Ecto neural progenitor cell (in vitro differentiated cells): ENCODE data around the gene TCF7L2.
A peak's percentile ranks its signal among the peaks of the same experiment; 100 is the strongest.

Experiments used
- DNase-seq: peaks from one replicate; pipeline ENCODE4 v3.0.0-alpha.2; 2018; ENCODE audit warnings: low spot score

Gene TCF7L2

GRCh38 chr10:113179265-113179664, 229.2 kb downstream of the TCF7L2 start:
- no peak for DNase-seq

DNA sequence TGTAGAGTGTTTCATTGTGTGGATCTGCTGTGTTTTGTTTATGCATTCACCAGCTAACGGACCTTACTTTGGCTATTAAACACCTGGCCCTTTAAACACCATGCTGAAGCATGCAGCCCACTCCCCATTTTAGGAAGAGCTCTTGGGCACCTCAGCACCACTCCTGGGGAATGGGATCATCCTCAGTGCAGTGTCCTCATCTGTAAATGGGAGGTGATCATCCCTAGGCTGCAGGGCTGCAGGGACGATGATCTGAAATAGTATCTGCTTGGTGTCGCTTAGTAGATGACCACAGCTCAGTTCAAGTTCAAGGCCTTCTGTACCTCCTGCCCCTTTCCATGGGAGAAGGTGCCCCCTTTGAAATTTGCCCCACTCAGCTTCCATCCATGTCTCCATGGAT, 229.9 kb downstream of the TCF7L2 start:
- no peak for DNase-seq

- DNase-seq, result no peak
Observed at GRCh38 chr10:113180401-113181154, 230.5 kb downstream of the TCF7L2 start.

DNA sequence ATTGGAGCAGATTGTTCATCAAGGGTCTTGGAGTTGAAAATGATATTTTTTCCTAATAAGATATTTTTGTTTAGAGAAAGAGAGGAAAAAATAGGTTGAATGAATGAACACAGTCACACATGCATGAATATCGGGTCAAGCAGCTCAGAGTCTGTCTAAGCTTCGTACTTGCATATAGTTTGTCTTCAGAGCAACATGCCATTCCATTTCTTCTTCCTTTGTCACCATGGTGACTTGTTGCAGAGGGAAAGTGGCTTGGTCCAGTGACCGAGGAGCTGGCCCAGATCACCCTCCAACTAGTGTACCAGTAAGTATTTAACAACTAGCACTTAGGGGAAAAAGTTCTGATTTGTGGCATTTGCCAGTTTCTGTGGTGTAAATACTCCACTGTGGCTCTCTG, 232.1 kb downstream of the TCF7L2 start:
- DNase-seq, result no peak

DNA sequence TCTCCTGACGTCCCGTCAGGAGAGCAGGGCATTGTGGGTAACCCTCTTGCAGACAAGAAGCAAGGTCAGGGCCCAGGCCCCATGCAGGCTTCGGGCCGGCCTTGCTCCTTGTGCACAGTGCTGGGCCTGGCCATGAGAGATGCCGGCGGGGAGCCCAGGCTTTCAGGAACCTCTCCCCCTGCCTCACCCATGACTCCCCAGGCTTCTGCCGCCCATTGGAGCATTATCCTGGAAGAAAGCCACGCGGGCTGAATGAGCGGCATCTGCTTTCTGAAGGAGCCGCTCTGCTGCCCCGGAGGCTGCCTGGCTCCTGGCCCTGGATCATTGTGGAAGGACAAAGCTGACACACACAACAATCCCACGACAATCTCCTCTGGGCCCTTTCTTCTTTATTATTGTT, 233.5 kb downstream of the TCF7L2 start:
- peak; percentile 35 for DNase-seq

- DNase-seq, result no peak
Observed at GRCh38 chr10:113187063-113187777, 237.2 kb downstream of the TCF7L2 start.

DNA sequence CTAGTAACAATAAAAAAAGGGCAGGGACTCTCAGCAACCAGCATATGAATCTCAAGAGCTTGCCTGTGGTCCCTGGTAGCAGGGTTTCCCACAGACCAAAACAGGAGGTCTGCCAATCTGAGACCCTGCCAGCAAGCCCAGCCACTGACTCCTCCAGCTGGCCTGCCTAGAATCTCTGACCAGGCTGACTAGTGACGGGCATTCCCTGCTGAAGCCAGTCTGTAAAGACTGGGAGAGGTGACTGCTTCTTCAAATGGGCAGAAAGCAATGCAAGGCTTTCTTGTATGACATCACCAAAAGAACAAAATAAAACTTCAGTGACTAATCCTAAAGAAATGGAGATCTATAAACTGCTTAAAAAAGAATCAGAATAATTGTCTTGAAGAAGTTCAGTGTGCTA, 249.4 kb downstream of the TCF7L2 start:
- DNase-seq, result no peak

- no peak for DNase-seq
Observed at GRCh38 chr10:113202011-113202410, 252.0 kb downstream of the TCF7L2 start.

DNA sequence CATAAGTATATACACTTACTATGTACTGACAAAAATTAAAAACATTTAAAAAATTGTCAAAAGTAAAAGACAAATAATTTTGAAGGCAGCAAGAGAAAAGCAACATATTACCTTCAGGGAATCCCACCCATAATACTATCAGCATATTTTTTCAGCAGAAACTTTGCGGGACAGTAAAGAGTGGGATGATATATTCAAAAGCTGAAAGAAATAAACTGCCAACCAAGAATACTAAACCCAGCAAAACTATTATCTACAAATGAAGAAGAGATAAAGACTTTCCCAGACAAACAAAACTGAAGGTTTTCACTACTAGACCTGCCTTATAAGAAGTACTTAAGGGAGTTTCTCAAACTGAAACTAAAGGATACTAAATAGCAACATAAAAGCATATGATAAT, 257.9 kb downstream of the TCF7L2 start:
- no peak for DNase-seq

DNA sequence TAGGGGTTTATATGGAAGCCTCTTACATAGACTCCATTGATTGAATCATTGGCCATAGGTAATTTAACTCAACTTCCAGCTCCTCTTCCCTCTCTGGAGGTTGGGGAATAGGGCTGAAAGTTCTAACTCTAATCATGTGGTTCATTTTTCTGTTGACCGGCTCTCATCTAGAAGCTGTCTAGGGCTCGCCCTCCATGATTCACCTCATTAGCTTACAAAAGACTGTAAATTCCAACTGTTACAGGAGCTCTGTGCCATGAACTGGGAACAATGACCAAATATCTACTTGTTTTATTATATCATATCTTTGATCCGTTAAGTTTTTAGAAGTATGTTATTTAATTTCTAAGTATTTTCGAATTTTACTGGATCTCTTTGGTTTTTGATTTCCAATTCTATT, 263.0 kb downstream of the TCF7L2 start:
- no peak for DNase-seq

- no peak for DNase-seq
Observed at GRCh38 chr10:113214331-113214730, 264.3 kb downstream of the TCF7L2 start.

DNA sequence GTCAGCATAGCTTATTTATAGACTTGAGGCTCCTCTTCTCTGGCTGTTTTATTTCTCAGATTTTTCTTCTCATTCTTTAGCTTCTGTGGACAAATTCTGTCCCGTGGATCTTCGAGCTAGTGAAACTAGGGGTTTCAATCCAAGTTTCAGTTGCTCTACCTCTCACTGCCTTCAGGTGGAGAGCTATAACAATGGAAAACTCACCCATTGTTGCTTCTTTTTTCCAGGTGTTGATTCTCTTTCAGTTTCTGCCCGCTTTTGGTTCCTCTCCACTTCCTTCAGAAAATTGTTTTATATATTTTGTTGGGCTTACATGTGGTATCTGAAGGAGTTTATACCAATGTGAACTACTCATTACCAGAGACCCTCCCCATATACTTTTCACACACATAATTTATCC, 266.1 kb downstream of the TCF7L2 start:
- DNase-seq, result no peak
